PC-3 (cell line): ENCODE measurements around the gene OTUB1.

Experiments
- CTCF ChIP-seq: fragments of 300-600 bp; sonication (generic); conservative IDR thresholded peaks from 2 replicates; pipeline ENCODE4 v1.5.1; 2017; ENCODE audit warnings: antibody characterized with exemption, low read depth, mild to moderate bottlenecking, low read length
- EZH2 ChIP-seq: fragments of 300-600 bp; sonication (generic); IDR thresholded peaks from one replicate; pipeline ENCODE4 v1.6.1; 2017; ENCODE audit warnings: antibody characterized with exemption, mild to moderate bottlenecking, low read length; ENCODE audit not compliant: unreplicated experiment
- EZH2phosphoT487 ChIP-seq: fragments of 300-600 bp; sonication (generic); IDR thresholded peaks from 2 replicates; pipeline ENCODE4 v1.6.1; 2018; ENCODE audit warnings: mild to moderate bottlenecking, antibody characterized with exemption, low read length, borderline replicate concordance

DNA sequence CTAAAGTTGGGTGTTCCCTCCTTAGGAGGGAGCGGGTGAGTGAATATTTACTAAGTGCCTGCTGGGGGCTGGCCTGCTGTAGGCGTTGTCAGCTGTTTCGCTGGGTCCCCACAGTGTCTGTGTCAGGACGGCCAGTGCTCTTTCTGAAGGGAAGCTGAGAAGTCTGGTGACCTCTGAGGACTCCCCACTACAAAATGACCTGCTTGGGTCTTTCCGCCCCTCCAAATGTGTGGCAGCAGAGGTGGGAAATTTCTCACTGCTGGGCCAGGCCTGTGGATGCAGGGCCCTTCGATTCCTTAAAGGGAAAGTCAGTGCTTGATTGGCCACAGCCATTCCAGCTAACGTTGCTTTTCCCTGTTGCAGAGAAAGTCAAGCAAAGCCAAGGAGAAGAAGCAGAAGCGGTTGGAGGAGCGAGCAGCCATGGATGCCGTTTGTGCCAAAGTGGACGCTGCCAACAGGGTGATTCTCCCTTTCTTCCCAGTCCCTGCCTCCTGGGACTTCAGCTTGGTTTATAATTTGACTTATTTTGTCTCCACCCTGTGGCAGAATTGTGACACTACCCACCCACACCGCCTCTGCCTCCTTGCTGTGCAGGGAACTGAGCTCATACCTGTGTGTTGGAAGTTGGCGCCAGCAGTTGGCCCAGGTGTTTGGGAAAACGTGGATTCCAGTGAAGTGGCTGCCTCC, 40.6 kb upstream of the OTUB1 start:
- peak; percentile 89 for TF ChIP-seq CTCF
- TF ChIP-seq EZH2 = no peak
- no peak for TF ChIP-seq EZH2phosphoT487
